ENCODE results near the gene MIEF1. TPM values are rescaled to one million over a fixed set of nuclear protein-coding genes. Genes with fewer than 3 reads are reported as not detected.

The MIEF1 gene
- total RNA-seq, 2 donors from 2014 or later: 37.5 to 52.2 TPM

Other genes with a start within 250 kb of the MIEF1 start
- gene RPL3, start 182.7 kb upstream of the MIEF1 start, total RNA-seq: 1,000 to 10,000 TPM; 2,348 to 3,152 TPM
- gene SYNGR1, start 152.3 kb upstream of the MIEF1 start, total RNA-seq: 1 to 10 TPM in 1 of 2 donors, under 1 TPM in 1; 0.46 to 1.2 TPM
- 10 to 100 TPM; 14.0 to 22.0 TPM for gene TAB1, start 102.5 kb upstream of the MIEF1 start, total RNA-seq
- 1 to 10 TPM; 1.9 to 2.8 TPM for gene MGAT3, start 45.3 kb upstream of the MIEF1 start, total RNA-seq
- 100 to 1,000 TPM; 460 to 506 TPM for gene ATF4, start 18.3 kb downstream of the MIEF1 start, total RNA-seq
- 10 to 100 TPM; 47.6 to 64.2 TPM for gene RPS19BP1, start 30.5 kb downstream of the MIEF1 start, total RNA-seq
- gene CACNA1I, start 68.5 kb downstream of the MIEF1 start, total RNA-seq: 1 to 10 TPM in 1 of 2 donors, under 1 TPM in 1; 0.27 to 1.4 TPM